ENCODE results near the gene CLCN2. TPM values are rescaled to one million over a fixed set of nuclear protein-coding genes. Genes with fewer than 3 reads are reported as not detected.
A peak's percentile ranks its signal among the peaks of the same experiment; 100 is the strongest.

CLCN2 gene
- total RNA-seq (11.8 and 12.3 TPM in 2 replicates), polyA plus RNA-seq (11.9 and 12.8 TPM in 2 replicates)

GRCh38 chr3:184361532-184361931, at the start of gene CLCN2, which contains the start of gene POLR2H:
Gene CLCN2 (minus strand): TSS chr3:184361605. CDS start chr3:184361479, 126 bp downstream.
Gene POLR2H (plus strand): TSS chr3:184361710. CDS start chr3:184363493, 1,783 bp downstream.
- peaks cover 26% of the 10 kb centered on the region for H3K4me1 ChIP-seq (ENCODE audit: insufficient read depth)

GRCh38 chr3:184409946-184410500, 48.6 kb upstream of the CLCN2 start:
- H3K4me2 ChIP-seq, result no peak overlapping the region
- no peak overlapping the region for H3K4me3 ChIP-seq
- no peaks in the 10 kb centered on the region for H4K20me1 ChIP-seq (ENCODE audit: insufficient read depth, poor library complexity, severe bottlenecking)
- no peaks in the 10 kb centered on the region for H3K9me3 ChIP-seq (ENCODE audit: low read depth)
- no peaks in the 10 kb centered on the region for H3K27me3 ChIP-seq
- no peak overlapping the region for H3K27ac ChIP-seq
- no peaks in the 10 kb centered on the region for H3K79me2 ChIP-seq
- no peak overlapping the region for H2AFZ ChIP-seq
- no peaks in the 10 kb centered on the region for H3K36me3 ChIP-seq (replicated peaks; ENCODE audit: insufficient read depth, low read depth)
- 85% methylated on average over 12 of the region's 12 CpGs for WGBS (ENCODE audit: low lambda C conversion rate, missing lambda C conversion rate)
- H3K9me2 ChIP-seq (replicated peaks; ENCODE audit: insufficient read depth), result no peaks in the 10 kb centered on the region
- H3K4me1 ChIP-seq (ENCODE audit: insufficient read depth), result no peaks in the 10 kb centered on the region
- no peak for TF ChIP-seq CTCF (IDR thresholded peaks at IDR 0.05; ENCODE audit: poor library complexity)
- TF ChIP-seq EZH2phosphoT487 (IDR thresholded peaks at IDR 0.05; ENCODE audit: low read depth, severe bottlenecking, unreplicated experiment), result no peak
- TF ChIP-seq EZH2 (IDR thresholded peaks at IDR 0.05; ENCODE audit: borderline replicate concordance), result no peak
- DNase-seq (ENCODE audit: low spot score), result no peak

More at GRCh38 chr3:184361532-184361931, at the start of gene CLCN2, which contains the start of gene POLR2H:
- no peak for TF ChIP-seq CTCF (IDR thresholded peaks at IDR 0.05; ENCODE audit: poor library complexity)
- TF ChIP-seq EZH2phosphoT487 (IDR thresholded peaks at IDR 0.05; ENCODE audit: low read depth, severe bottlenecking, unreplicated experiment), result no peak
- TF ChIP-seq EZH2 (IDR thresholded peaks at IDR 0.05; ENCODE audit: borderline replicate concordance), result no peak
- 3% methylated on average over 21 of the region's 56 CpGs for WGBS (ENCODE audit: low lambda C conversion rate, missing lambda C conversion rate)
- no peaks in the 10 kb centered on the region for H3K9me2 ChIP-seq (replicated peaks; ENCODE audit: insufficient read depth)
- H3K9me3 ChIP-seq (ENCODE audit: low read depth), result no peaks in the 10 kb centered on the region
- H2AFZ ChIP-seq, result peak within 1 kb of the TSS; percentile 53
- peak; percentile 93 for DNase-seq (ENCODE audit: low spot score)
- H3K27ac ChIP-seq, result peak within 1 kb of the TSS; percentile 98
- peak within 1 kb of the TSS; percentile 93 for H3K4me3 ChIP-seq
- peak within 1 kb of the TSS; percentile 98 for H3K4me2 ChIP-seq
- H4K20me1 ChIP-seq (ENCODE audit: insufficient read depth, poor library complexity, severe bottlenecking), result no peaks in the 10 kb centered on the region
- H3K27me3 ChIP-seq, result no peaks in the 10 kb centered on the region
- no peaks in the 10 kb centered on the region for H3K36me3 ChIP-seq (replicated peaks; ENCODE audit: insufficient read depth, low read depth)
- H3K79me2 ChIP-seq, result peaks cover 43% of the 10 kb centered on the region

- no peak for DNase-seq (ENCODE audit: low spot score)
- Histone ChIP-seq H3K36me3 (replicated peaks; ENCODE audit: insufficient read depth, low read depth) (no peaks in the 10 kb centered on the region), H3K4me1 (ENCODE audit: insufficient read depth) (no peaks in the 10 kb centered on the region), H3K27me3 (no peaks in the 10 kb centered on the region), H3K9me2 (replicated peaks; ENCODE audit: insufficient read depth) (no peaks in the 10 kb centered on the region), H3K4me3 (no peak overlapping the region), H3K79me2 (no peaks in the 10 kb centered on the region), H3K9me3 (ENCODE audit: low read depth) (no peaks in the 10 kb centered on the region), H2AFZ (no peak overlapping the region), H3K4me2 (no peak overlapping the region), H3K27ac (no peak overlapping the region), H4K20me1 (ENCODE audit: insufficient read depth, poor library complexity, severe bottlenecking) (no peaks in the 10 kb centered on the region)
- TF ChIP-seq EZH2 (IDR thresholded peaks at IDR 0.05; ENCODE audit: borderline replicate concordance) (no peak), CTCF (IDR thresholded peaks at IDR 0.05; ENCODE audit: poor library complexity) (no peak), EZH2phosphoT487 (IDR thresholded peaks at IDR 0.05; ENCODE audit: low read depth, severe bottlenecking, unreplicated experiment) (no peak)
- WGBS (ENCODE audit: low lambda C conversion rate, missing lambda C conversion rate), result 96% methylated on average over 8 of the region's 8 CpGs
These were observed 48.0 kb upstream of the CLCN2 start for GRCh38 chr3:184409331-184409926.
